Endometrium (tissue), 2 donors: Measurements from ENCODE around the gene VPS4A.
"Not testable (repeated sequence)": the region's sequence is repeated elsewhere in the genome, so short reads cannot be mapped to it uniquely, and the experiment has no call there.

Experiments used
- FAIRE-seq: peaks from 2 replicates; lab custom pipeline; 2012; peaks lifted over from hg19 to GRCh38; lab: Jason Lieb, UNC
- donor health status: control.
- donor health status: control.

VPS4A gene

GRCh38 chr16:69310653-69311532, at the start of gene VPS4A:
VPS4A (plus strand) TSS chr16:69311350; CDS start chr16:69311512, 162 bp downstream.
- no peak for FAIRE-seq

- no peak for FAIRE-seq
Observed at GRCh38 chr16:69266334-69267063, 44.7 kb upstream of the VPS4A start.

DNA sequence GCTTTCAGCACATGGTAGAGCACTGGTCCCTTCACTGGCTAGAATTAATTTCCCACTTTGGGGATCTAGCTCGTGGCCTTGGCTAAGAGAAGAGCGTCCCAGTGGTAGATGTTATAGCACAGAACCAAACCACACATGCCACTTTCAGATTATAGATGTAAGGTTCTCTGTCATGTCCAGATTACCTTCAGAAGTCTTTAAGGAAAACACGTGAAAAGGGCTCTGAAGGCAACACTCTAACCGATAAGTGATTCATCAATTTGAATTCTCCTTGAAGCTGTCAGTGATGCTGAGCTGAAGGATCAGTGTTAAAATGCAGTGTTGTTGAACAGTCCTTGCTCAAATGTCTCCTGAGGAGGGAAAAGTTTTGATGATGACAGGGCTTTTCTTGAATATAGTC, 43.5 kb upstream of the VPS4A start:
- no peak for FAIRE-seq

- no peak for FAIRE-seq
Observed at GRCh38 chr16:69270395-69270794, 40.8 kb upstream of the VPS4A start.

- FAIRE-seq, result no peak
Observed at GRCh38 chr16:69270831-69271230, 40.3 kb upstream of the VPS4A start.

DNA sequence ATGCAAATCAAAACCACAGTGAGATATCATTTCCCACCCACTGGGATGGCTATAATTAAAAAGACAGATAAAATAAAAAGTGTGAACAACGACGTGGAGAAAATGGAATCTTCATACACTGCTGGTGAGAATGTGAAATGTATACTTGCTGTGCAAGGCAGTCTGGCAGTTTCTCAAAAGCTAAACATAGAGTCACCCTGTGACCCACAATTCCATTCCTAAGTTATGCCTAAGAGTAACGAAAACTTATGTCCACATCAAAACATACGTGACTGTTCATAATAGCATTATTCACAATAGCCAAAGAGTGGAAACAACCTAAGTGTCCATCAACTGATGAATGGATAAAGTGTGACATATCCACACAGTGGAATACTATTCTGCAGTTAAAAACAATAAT, 38.1 kb upstream of the VPS4A start:
- FAIRE-seq, result no peak

DNA sequence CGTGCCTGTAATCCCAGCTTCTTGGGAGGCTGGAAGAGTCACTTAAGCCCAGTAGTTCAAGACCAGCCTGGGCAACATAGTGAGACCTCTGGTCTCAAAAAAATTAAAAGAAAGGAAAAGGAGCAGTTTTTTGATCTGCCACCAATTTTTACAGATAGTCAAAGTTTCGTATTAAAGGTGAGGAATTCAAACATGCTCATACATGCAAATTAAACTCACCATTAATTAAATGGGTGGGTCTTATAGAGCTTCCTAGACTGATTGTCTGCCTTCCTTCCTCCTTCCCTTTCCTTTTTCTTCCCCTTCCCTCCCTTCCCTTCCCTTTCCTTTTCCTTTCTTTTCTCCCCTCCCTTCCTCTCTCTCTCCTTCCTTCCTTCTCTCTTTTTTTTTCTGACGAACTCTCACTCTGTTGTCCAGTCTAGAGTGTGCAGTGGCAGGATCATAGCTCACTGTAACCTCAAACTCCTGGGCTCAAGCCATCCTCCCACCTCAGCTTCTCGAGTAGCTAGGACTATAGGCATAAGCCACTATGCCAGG, 36.4 kb upstream of the VPS4A start:
- no peak for FAIRE-seq

DNA sequence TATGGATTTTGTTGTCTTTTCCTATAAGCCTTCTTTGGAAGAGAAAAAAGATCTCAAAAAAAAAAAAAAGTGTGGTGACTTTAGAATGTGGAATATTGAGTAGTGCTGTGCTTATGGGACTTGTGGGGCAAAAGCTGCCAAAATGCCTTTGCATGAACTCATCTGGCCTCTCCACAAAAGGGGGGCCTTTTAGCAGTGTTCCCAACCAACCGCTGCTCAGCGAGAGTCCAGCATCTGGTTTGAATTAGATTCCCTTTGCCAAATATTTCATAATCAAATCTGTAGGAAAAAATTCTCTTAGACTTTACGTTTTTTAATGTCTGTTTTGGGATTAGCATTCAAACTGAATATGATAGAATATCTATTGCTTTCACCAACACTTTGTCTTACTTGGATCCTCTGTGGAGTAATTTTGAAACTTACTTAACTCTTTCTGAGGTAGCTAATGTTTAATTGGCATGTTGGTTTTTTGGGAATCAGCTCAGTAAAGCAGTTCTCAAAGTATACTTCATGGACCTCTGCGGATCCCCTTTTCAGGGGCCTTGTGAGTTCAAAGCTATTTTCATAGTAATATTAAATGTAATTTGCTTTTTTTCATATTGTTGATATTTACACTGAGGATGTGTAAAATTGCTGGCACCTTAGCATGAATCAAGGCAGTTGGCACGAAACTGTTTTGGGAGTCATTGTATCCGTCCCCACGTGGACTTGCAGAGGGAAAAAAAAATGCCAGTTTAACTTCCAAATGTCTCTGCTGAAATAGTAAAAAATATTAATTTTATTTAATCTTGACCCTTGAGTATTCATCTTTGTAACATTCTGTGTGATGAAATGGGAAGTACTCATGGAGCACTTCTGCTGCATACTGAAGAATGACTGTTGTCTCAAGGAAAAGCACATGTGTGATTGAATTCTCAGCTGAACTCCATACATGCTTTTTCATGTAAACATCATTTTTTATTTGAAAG, 34.7 kb upstream of the VPS4A start:
- FAIRE-seq, result peak; percentile 55

- no peak for FAIRE-seq
Observed at GRCh38 chr16:69277413-69277812, 33.7 kb upstream of the VPS4A start.

DNA sequence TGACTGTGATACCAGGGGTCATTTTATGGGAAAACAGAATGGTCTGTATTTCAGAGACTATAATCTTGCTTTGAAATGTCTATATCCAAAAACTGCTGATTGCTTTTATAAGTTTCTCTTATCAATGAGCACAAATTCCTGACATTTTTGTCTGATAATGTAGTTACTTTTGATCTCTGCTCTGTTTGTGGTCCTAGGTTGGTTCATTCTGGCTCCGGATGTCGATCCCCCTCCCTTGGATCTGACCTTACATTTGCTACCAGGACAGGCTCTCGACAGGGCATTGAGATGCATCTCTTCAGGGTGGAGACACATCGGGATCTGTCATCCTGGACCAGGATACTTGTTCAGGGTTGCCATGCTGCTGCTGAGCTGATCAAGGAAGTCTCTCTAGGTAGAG, 27.3 kb upstream of the VPS4A start:
- no peak for FAIRE-seq

DNA sequence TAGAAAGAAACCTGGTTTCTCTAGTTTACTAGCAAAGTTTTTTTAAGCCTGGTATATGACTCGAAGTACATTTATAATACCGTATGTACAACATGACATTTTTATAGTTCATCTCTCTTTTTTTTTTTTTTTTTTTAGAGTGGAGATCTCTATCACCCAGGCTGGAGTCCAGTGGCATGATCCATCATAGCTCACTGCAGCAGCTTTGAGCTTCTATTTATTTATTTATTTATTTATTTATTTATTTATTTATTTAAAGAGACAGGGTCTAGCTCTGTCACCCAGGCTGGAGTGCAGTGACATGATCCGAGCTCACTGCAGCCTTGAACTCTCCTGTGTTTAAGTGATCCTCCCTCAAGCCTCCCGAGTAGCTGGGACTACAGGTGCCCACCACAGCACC, 25.9 kb upstream of the VPS4A start:
- FAIRE-seq, result no peak

GRCh38 chr16:69286941-69287713, 24.0 kb upstream of the VPS4A start:
- peak; percentile 89 for FAIRE-seq

DNA sequence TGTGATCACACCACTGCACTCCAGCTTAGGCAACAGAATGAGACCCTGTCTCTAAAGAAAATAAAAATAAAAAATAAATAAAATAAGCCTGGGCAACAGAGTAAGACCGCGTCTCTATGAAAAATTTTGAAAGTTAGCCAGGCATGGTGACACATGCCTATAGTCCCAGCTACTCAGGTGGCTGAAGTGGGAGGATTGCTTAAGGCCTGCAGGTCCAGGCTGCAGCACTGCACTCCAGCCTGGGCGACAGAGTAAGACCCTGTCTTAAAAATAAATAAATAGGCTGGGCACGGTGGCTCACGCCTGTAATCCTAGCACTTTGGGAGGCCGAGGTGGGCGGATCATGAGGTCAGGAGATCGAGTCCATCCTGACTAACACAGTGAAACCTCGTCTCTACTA, 19.5 kb upstream of the VPS4A start:
- FAIRE-seq, result not testable (repeated sequence)

GRCh38 chr16:69293401-69293800, 17.7 kb upstream of the VPS4A start:
- FAIRE-seq, result no peak

GRCh38 chr16:69294051-69294450, 17.1 kb upstream of the VPS4A start:
- no peak for FAIRE-seq

DNA sequence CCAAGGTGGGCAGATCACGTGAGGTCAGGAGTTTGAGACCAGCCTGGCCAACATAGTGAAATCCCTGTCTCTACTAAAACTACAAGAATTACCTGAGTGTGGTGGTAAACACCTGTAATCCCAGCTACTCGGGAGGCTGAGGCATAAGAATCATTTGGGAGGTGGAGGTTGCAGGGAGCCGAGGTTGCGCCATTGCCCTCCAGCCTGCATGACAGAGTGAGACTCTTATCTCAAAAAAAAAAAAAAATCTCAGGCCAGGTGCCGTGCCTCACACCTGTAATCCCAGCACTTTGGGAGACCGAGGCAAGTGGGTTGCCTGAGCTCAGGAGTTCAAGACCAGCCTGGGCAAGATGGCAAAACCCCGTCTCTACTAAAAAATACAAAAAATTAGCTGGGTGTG, 14.4 kb upstream of the VPS4A start:
- not testable (repeated sequence) for FAIRE-seq

DNA sequence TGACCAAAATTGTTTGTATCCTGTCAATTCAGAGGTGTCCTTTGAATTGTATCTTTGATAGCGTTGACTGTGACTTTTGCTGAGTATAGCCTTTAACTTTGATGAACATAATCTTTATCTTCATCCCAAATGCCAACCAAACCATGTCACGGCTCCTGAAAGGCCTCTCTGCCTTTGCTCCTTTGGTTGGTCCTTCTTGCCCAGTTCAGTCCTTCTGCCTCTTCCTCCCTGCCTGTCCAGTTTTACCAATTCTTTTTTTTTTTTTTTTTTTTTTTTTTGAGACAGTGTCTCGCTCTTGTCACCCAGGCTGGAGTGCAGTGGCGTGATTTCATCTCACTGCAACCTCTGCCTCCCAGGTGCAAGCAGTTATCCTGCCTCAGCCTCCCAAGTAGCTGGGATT, 12.9 kb upstream of the VPS4A start:
- no peak for FAIRE-seq

GRCh38 chr16:69301187-69301586, 10.0 kb upstream of the VPS4A start:
- FAIRE-seq, result no peak

GRCh38 chr16:69301861-69302260, 9.3 kb upstream of the VPS4A start:
- FAIRE-seq, result no peak

GRCh38 chr16:69302301-69302700, 8.8 kb upstream of the VPS4A start:
- FAIRE-seq, result no peak

- peak; percentile 21 for FAIRE-seq
Observed at GRCh38 chr16:69306031-69306430, 5.1 kb upstream of the VPS4A start.
